CD4-positive, alpha-beta T cell treated with Interleukin-17A for 1 hour (primary cell): ENCODE data around the gene GPANK1.

Experiments used
- DNase-seq: peaks from one replicate; pipeline ENCODE4 v3.0.0-alpha.2; 2020

GPANK1 gene

DNA sequence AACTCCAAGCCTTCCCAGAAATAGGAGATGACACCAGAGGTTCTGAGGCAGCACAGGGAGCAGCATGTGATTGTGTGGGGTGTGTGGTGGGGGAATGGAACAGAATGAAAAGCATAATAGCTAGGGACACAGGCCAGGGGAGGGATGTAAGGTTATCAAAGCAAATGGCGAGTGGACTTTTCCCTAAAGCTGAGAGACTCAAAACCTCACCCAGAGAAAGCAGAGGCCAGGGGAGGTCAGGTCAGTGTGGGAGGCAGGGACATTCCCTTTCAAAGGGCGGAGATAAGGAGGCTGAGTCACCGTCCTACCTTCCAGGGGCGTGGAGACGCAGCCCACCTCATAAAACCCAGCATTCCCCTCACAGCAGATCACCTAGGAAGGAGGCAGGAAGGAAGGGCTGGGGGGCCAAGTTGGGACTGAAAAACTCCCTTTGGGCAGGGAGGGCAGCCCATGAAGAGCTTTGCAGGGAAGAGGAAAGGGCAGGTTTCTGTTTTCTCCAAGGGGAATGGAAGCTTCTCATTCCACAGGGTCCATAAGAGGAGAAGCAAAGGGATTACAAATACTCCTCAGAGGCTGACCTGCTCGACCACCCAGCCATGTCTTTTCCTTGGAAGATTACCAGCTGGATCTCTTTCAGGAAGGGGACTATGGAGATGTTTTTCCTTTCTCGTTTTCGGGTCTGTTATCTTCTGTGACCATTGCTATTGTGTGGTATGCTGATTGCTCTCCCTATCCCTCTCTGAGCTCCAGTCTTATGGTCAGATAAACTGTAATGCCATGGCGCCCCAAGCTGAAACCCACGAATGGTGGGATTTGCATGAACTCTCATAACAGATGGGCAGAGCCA lies 25.7 kb upstream of the GPANK1 start:
- no peak for DNase-seq

DNA sequence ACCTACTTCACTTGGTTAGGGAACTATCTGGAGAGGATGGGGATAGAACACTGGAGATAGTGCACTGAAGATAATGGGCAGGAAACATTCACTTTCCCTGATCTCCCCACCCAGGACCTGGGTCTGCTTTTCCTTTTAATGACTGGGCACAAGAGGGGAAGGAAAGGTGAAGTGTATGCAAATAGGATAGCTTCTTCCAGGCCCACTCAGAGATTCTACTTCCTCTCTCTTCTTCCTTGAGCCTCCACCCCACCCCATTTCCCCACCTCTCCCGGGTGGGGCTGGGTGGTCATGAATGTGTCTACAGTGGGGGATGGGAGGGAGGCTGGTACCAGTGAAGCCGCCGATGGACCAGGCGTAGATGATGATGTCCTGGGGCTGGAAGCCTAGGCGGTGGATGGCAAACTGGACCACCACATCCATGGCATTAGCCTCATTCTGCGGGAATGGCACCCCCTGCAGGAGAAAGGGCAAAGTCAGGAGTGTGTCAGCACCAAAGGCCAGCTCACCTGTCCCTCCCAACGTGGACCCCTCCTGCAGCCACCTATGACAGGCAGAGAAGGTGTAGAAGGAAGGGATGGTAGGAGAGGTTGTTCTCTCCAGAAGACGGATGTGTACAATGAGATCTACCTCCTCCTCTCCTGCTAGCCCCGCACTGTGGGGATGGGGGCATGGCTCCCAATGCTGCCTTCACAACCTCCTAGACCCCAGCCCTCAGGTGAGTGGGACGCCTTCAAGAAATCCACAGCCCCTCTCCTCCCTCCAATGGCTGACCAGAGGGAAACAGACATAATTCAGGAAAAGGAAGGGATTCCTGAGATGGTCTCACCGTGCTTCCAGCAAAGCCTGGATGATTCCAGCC lies 24.7 kb upstream of the GPANK1 start:
- no peak for DNase-seq

DNA sequence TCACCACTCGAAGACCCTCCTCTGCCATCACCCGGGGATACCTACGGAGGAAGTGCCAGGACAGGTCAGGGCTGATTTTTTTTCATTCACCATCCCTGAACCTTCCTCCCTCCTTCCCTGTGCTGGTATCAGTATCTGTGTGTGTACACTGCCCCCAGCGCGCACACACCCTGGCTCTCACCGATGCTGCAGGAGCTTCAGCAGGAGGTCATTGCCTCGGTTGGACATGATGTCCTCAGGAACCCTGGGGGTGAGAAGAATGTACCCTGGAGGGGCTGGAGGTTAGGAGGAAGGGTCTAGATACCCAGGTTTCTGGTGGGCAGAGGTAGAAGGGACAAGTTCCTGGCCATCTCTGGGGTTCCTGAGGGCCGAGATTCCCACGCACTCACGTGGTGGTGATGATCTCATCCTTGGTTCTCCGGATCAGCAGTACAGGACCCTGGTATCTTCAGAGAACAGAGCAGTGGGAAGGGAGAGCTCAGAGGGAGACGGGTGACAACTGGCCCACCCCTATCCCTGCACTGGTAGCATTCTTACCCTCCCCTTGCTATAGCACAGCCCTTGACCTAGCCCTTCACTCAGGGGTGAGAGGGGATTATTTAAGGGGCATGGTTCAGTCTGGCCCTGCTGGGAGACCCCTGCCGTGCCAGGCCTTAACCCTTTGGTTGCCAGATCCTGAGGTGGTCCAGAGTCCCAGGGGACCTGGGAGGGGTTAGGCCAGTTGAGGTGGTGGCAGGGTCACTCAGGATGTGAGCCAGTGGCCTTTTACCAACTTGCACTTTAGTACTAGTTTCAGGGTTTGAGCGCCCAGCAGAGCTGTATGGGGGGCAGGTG lies 23.3 kb upstream of the GPANK1 start:
- no peak for DNase-seq

DNA sequence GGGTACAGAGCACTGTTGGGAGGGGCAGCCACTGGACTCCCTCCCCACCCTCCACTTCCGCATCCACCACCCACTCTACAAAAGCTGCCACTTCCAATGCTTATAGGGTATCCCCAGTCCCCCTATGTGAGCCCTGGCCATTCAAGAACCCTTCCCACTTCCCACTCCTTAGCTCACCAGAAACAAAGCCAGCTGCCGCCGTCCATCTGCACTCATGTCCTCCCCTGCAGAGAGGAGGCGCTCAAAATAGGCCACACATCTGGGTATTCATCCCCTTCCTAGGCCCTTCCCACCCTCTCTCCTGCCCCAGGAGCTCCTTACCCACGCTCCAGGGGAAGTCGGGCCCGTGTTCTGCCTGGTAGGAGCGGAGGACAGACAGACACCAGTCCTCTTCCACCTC lies 22.5 kb upstream of the GPANK1 start:
- no peak for DNase-seq

DNA sequence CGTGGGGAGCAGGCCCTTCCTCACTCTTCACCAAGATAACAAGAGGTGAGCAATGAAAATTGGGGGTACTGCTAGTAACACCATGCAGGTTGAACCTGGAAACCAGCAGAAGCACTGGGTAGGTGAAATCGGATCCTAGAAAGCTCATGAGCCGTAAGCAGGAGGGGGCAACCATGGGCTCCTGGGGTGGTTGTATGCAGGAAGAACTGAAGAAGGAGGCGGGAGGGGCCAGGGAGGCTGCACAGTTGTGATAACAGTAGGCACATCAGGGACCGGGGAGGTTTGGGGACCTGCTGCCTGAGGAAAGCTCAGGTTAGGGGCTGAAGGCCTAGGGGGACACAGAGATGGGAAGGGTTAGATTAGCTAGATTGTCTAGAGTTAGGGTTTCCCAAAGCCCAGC lies 21.7 kb upstream of the GPANK1 start:
- DNase-seq, result no peak

DNA sequence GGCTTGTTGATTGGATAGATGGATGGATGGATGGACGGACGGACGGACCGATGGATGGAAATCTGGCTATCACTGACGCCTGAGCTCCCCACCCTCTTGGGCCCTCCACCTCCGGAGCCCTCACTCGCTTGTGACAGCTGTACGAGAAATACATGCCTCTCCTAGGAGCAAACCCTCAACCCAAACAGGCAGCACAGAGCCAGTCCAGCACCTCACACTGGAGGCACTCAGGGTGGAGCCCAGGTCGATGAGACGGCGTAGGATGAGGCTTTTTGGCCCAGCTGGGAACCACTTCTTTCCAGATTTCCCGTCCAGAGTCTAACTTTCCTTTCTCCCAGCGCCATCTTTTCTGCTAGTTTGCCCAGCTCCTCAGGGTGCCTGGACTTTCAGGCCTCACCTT lies 18.8 kb upstream of the GPANK1 start:
- no peak for DNase-seq

DNA sequence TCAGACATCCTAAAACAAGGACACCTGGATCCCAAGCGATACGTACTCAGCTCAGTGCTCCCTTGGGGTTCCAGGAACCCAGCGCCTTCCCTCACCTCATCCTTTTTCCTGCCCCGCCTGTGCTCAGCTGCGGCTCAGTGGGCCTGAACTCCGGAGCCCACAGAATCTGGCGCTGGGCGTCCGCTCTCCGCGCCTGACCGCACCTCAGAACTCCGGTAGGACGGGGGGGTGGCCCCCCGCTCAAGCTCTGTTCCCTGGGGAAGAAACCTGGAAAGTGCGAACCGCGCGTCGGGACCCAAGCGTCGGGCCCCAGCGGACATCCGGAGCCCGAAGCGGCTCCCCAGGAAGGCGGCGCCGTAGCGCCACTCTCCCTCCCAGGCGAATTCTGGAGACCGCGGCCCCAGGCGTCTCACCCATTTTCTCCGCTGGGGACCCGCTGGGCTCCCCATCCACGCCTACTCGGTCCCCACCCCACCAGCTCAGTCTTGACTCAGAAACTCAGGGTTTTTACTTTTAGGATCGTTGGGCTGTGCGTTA lies 16.4 kb upstream of the GPANK1 start:
- DNase-seq, result peak; percentile 45

DNA sequence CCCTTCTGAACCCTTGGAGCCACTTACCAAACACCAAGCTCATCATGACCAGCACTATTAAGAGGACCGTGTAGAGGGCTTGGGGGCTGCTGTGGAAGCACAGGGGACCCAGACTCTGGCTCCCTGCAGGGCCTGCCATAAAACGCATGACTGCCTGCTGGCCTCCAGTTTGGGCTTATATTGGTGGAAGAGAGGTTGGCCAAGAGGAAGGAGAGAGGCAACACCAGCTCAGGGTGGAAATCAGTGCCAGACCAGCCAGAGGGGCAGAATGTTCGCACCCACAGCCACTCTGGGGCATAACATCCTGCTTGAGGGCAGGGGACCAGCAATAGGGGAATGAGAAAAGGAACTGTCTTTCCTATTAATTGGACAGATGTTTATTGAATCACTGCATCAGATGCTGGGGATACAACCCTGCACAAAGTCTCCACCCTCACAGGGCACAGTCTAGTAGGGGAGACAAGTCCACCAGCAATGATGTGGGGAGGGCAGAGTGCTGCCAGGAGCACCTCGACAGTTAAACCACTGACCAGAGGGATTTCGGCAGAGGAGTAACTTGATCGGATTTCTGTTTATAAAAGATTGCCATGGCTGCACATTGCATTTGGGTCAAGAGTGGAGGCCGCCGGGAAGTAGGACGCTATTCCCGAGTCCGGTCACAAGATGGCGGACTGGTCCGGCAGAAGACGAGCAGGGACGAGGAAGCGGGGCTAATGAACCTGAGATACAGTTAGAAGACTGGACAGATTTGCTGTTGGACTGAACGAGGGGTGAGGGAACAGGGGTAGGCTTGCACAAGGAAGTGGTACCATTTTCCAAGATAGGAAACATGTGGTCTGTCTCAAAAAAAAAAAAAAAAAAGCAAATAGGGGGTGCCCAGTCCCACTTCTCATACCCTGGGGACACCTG lies 15.7 kb upstream of the GPANK1 start, which contains the start of gene LY6G5C:
TSS of gene LY6G5C (minus strand) at position 842 of the 909 bp plus-strand sequence. CDS start at position 148, 694 bp downstream.
- DNase-seq, result peak; percentile 79

DNA sequence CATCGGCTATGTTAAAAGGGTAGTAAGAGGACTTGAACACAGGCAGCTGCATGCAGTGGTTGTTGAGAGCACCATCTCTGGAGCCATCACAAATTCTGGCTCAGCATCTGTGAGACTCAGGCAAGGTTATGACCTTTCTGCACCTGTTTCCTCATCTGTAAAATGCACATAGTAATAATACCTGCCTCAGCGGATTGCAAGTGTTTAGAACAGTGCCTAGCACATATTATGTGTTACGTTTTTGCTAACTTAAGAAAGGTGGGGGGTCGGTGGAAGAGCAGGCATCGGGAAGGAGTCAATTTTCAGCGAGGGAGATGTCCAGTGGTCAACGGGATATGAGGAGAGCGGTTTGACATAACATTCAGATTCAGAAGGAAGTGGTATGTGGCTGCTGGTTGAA lies 13.2 kb upstream of the GPANK1 start:
- no peak for DNase-seq

DNA sequence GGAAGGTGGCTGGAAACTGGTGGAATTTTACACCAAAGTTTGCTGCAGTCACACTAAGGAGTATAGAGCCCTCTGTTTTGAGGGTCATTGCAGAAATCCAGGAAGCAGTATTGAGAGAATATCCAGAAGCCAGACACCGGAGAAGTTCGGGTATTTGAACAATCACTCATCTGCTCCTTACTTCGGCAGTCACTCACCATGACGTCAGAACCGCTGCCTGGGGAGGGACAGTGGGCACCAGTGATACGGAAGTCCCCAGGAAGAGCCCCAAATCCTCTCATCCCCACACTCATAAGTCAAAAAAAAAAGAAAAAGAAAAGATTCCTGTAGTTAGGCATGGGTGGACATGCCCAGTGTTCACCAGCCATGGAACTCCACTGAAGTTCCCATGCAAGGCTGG lies 12.1 kb upstream of the GPANK1 start:
- no peak for DNase-seq

DNA sequence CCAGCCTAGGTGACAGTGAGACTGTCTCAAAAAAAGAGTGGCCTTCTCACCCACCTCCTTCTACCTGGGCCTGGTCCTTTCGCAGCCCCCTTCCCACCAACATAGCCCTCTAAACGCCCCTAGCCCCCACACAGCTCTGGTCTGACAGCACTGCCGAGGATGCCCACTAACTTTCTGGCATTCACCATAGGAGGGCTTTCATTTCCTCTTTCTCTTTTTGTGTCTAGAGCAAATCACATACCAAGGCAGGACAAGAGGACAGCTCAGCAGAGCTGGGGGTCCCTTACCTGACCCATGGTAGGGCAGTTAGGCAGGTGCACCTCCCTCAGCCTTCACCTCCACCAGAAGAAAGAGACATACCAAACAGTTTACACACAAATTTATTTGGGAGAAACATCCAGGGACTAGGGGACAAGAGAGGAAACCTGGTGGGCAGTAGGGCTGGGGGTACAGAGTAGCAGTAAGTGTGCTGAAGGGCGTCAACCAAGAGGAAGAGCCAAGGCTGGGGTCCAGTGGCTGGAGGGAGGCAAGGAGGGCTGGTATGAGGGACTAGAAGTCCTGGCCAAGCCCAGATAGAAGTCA lies 11.6 kb upstream of the GPANK1 start:
- DNase-seq, result no peak

DNA sequence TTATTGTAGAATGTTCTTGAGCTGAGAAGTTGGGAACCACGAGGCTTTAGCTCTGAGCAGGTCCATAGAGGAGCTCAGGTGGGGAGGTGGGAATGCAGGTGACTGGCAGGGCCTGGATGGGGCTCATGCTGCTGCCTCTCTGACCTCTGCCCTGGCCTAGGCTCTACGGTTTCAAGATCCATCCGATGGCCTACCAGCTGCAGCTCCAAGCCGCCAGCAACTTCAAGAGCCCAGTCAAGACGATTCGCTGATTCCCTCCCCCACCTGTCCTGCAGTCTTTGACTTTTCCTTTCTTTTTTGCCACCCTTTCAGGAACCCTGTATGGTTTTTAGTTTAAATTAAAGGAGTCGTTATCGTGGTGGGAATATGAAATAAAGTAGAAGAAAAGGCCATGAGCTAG lies 4.9 kb upstream of the GPANK1 start, which contains the start of gene LY6G5B:
TSS of gene LY6G5B (plus strand) at position 301 of the 400 bp plus-strand sequence. CDS start 975 bp downstream, outside the sequence.
- no peak for DNase-seq

DNA sequence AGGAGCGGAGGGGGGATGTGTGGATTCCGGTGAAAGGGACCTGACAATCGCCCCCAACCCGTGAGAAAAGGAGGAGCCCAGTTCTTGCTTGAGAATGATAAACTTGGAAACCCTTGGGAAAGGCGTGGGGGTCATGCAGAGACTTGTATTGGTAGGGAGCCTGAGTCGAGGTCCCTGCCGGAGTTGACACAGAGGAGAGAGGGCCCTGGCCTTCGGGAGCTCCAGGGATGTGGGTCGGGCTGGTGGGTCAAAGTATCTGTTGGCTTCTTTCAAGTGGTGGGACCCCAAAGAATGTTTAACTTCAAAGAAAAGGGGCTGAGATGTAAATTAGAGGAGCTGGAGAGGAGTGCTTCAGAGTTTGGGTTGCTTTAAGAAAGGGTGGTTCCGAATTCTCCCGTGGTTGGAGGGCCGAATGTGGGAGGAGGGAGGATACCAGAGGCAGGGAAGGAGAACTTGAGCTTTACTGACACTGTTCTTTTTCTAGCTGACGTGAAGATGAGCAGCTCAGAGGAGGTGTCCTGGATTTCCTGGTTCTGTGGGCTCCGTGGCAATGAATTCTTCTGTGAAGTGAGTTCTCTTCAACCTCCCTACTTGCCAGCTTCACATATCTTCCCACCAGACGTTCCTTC lies 1.7 kb upstream of the GPANK1 start:
- DNase-seq, result no peak

DNA sequence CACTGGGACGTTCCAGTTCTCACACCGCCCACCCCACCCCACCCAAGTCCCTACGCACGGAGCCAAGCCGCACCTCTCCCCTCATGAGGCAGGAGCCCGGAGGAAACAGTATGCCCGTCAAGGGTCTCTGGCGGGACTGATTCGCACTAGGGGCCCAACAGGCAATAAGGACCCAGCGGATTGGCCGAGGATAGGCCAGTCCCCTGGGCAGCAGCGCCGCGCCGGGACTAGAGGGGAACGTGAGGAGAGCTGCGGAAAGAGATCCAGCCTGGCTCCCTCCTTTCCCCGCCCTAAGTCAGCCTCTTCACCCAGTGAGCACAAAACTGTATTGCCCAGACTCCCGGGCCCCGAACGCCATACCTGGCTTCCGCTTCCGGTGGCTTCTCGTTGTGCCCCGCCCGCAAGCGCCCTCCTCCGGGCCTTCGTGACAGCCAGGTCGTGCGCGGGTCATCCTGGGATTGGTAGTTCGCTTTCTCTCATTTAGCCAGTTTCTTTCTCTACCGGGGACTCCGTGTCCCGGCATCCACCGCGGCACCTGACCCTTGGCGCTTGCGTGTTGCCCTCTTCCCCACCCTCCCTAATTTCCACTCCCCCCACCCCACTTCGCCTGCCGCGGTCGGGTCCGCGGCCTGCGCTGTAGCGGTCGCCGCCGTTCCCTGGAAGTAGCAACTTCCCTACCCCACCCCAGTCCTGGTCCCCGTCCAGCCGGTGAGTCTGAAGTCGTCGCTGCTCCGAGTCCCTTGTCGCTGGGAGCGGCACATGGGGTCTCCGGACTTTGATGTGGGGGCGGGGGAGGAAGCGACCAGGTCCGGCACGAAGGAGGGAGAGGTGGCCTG lies 922 bp upstream of the GPANK1 start, which contains the start of gene CSNK2B:
TSS of gene CSNK2B (plus strand) at position 580 of the 836 bp plus-strand sequence. CDS start 752 bp downstream, outside the sequence.
- DNase-seq, result peak; percentile 98

DNA sequence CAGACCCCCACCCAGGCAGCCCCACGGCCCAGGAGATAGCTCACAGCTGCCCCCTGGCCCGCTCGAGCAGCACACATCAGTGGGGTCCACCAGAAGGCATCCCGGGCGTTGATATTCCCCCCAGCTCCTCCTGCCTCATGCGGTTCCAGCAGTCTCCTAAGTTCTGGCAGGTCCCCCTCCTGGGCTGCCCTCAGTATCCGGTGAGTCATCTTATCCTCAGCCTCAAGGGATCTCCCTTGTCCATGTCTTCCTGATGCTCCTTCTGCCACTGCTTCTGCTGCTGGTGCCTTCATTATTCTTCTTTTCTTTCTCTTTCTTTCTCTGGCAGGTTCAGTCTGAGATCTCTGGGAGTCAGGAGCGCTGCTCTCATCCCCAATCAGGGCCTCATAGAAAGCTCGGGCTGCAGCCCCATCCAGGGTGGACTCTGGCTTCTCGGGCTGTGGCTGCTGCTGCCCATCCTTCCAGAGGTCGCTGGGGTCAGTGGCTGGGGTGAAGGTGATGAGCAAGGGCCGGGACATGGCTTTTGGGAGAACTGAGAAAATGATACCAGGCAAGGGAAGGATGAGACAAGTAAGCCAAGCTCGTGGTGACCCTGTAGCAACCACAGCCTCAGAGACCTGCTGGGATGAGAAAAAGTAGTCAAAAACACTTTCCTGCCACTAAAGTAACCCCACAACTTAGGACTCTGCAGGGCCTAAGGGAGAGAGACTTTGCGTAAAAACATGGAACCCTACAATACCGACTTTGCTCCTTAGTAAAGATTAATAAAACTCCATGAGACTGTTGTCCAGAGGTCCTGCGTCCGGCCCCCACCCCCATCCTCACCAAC lies 622 bp downstream of the GPANK1 start:
- DNase-seq, result no peak

DNA sequence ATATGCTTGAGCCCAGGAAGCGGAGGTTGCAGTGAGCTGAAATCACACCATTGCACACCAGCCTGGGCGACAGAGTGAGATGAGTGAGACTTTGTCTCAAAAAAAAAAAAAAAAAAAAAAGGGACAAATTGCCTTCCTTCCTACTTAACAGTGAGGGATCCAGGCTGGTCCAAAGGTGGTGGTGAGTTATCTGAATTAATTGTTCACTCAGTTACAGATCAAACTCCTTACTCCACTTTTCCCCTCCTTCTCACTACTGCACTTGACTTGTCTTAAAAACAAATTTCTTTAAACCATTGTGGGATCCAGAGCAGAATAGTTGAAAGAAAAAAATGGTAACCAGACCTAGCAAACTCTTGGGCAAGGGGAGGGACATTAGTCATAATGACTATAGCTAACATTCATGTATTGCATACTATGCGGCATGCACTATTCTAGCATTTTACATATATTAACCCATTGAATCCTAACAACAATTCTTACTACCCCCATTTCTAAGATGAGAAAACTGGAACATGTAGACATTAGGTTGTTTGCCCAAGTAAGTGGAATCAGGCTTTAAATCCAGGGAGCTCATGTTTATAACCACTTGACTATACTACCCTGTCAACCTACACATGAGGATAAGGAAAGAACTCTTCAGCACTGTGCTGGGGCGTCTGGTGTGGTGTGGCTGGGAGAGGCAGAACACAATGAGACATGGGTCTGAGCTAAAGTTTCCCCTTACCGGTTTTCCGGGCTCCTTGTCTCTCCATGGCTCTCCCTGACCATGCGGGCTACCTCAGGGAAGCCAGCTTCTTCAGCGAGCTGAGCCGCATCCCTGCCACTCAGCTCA lies 1.5 kb downstream of the GPANK1 start:
- DNase-seq, result no peak

DNA sequence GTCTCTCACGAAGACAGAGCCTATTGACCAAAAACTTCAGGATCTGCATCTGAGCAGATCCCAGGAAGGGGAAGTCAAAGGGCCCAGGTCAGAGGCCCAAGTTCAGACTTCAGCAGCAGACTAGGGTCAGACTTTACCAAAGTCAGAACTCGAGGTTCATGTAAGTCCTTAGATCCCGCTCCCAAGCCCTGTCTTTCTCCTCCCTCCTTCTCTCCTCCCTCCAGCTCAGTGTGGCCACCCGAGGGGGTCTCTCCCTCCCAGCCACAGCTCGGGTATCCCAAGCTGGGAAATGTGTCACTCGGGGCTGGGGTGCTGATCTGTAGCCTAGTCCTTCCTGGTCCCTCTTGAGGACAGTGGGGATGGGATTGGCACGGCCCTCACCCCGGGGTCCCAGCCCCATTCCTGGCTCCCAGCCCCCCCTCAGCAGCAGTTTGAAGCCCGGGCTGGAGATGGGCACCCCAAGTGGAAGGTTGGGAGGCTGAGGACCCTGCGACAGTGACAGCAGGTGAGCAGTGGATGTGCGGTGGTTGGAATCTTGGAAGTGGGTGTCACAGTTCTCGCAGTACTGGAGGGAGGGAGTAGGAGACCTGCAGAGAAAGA lies 2.6 kb downstream of the GPANK1 start:
- DNase-seq, result no peak
